Epithelial cell of prostate (primary cell): ENCODE data around the gene CCSER2.
A peak's percentile ranks its signal among the peaks of the same experiment; 100 is the strongest.
"Not testable (repeated sequence)": the region's sequence is repeated elsewhere in the genome, so short reads cannot be mapped to it uniquely, and the experiment has no call there.

Source experiments
- DNase-seq: peaks from one replicate; pipeline ENCODE4 v3.0.0-alpha.2; 2011; ENCODE audit warnings: low read depth, low spot score
- H3K27ac ChIP-seq: fragments of 450-650 bp; 2 replicates; pipeline ENCODE4 v1.5.1; 2017; ENCODE audit warnings: mild to moderate bottlenecking

The CCSER2 gene, protein sequence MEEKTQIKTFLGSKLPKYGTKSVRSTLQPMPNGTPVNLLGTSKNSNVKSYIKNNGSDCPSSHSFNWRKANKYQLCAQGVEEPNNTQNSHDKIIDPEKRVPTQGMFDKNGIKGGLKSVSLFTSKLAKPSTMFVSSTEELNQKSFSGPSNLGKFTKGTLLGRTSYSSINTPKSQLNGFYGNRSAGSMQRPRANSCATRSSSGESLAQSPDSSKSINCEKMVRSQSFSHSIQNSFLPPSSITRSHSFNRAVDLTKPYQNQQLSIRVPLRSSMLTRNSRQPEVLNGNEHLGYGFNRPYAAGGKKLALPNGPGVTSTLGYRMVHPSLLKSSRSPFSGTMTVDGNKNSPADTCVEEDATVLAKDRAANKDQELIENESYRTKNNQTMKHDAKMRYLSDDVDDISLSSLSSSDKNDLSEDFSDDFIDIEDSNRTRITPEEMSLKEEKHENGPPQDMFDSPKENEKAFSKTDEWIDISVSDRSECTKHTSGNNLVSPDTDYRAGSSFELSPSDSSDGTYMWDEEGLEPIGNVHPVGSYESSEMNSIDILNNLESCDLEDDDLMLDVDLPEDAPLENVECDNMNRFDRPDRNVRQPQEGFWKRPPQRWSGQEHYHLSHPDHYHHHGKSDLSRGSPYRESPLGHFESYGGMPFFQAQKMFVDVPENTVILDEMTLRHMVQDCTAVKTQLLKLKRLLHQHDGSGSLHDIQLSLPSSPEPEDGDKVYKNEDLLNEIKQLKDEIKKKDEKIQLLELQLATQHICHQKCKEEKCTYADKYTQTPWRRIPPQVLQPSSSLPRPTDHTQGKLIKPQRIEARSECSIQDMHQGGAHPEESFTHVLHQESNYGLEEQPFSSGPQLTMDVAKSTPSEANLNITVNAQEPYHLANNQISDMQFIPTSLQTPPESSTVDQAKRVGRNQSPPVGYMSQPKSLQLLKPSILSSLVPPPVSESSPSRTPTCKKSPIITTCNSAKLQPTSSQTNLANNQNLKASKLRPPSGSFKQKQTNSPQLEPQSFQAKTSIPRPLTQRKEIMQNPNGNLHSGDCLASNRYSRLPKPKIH

DNA sequence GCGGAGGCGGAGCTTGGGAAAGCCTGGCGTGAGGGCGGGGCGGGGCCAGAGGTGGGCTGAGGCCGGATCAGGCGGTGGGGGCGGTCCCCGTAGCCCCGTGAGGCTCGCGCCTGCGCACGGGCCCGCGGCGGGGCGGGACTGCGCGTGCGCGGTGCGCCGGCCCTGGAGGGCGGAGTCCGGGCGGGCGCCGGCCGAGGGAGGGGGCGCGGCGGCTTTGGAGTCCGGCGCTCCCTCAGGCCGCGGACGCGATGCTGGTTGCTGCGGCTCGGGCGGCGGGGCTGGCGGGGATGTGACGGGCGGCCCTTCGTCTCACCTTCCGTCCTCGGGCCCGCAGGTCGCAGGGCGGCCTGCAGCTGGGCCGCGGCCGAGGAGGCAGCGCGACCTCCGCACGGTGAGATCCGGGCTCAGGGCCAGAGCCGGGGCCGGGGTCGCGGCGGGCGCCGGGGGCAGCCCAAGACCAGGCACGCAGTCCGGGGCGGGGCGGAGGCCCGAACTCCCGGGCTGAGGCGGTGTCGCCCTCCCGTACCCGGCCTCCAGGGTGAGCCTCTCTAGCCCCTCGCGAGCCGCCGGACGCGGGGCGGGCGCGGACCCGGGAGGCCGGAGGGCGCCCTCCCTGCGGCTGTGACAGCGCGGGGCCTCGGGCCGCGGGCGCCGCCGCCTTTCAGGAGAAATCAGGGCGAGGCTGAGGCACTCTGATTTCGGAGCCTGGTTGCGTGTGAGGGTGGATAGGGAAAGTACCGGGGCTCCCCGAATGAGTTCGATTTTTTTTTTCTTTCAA, at the start of gene CCSER2:
TSS of gene CCSER2 (plus strand) at position 172 of the 778 bp plus-strand sequence. CDS start 42,464 bp downstream, outside the sequence.
- H3K27ac ChIP-seq: peak within 1 kb of the TSS; percentile 83
- DNase-seq: no peak

DNA sequence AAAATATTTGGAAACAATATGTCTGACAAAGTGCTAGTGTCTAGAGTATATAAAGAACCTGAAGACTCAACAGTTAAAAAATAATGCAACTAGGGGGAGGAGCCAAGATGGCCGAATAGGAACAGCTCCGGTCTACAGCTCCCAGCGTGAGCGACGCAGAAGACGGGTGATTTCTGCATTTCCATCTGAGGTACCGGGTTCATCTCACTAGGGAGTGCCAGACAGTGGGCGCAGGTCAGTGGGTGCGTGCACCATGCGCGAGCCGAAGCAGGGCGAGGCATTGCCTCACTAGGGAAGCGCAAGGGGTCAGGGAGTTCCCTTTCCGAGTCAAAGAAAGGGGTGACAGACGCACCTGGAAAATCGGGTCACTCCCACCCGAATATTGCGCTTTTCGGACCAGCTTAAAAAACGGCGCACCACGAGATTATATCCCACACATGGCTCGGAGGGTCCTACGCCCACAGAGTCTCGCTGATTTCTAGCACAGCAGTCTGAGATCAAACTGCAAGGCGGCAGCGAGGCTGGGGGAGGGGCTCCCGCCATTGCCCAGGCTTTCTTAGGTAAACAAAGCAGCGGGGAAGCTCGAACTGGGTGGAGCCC, 48.4 kb upstream of the CCSER2 start:
- not testable (repeated sequence) for H3K27ac ChIP-seq, DNase-seq

DNA sequence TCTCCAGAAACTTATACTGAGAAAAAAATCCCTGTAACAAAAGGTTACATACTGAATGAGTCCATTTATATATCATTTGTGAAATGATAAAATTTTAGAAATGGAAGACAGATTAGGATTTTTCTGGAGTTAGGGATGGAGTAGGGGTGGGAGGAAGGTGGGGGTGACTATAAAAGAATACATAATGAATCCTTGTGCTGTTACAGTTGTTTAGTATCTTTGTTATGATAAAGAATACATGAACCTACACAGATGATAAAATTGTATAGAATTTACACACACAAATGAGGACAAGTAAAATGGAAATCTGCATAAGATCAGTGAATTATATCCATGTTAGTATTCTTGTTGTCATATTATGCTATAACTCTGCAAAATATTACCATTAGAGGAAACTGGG, 41.7 kb upstream of the CCSER2 start:
- no peak for DNase-seq
- H3K27ac ChIP-seq: no peak overlapping the region

DNA sequence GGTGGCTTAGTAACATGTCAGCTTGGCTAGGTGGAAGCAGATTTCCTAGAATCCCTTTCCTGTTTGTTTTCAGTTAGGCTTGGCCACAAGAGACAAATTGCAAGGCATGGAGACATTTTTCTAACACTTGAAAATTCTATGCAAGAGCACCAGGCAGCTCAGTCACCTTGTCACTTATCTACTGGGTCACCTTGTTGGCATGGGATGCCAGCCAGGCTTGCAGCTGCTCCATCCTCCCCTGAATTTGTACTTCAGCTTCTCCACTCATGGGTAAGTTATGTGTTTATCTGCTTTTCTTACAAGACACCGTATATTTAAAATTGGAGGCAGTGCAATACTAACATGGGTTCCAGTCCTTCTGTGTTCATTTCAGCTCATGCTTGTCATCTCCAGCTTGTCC, 40.2 kb upstream of the CCSER2 start:
- no peak for DNase-seq
- H3K27ac ChIP-seq: no peak overlapping the region

DNA sequence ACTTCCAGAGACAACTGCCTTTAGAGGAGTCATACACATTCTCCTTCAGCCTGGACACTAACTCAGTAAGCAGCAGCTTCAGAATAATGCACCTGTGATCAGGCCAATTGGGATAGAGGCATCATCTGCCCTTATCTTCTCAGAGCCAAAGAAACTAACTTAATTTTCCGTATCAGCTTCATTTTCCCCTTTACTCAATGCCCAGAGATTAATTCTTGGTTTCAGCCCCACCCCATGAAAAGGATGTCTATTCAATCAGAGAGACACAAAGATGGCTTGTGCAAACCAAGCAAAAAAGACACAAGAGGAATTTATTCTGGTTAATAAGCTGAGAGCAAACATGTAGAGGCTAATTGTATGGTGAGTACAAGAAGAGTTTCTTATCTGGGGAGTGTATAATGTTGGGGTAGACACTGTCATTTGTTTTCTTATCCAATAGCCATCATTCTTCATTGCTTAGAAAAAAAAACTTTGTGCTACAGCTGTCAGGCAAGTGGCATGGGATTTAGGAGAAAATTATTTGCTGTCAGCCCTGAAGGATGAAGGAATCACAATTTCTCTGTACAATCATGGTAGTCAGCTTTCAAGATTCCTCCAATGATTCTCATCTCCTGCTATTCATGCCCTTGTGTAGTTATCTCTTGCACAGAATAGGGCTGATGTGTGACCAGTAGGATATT, 38.7 kb upstream of the CCSER2 start:
- no peak for DNase-seq
- H3K27ac ChIP-seq: no peak overlapping the region

DNA sequence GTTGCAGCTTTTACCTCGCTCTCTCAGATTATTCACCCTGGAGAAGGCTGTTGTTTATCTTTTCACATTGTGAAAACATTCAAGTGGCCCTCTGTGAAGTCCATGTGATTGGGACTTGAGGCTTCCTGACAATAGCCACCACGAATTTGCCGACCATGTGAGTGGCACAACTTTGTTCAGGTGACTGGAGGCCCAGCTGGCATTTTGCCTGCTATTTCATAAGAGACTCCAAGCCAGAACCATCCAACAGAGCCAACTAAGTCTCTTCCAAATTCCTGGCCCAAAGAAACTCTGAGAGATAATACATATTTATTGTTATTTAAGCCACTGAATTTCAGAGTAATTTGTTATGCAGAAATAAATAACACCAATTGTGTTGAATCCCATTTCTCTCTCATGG, 38.2 kb upstream of the CCSER2 start:
- no peak overlapping the region for H3K27ac ChIP-seq
- DNase-seq: no peak

DNA sequence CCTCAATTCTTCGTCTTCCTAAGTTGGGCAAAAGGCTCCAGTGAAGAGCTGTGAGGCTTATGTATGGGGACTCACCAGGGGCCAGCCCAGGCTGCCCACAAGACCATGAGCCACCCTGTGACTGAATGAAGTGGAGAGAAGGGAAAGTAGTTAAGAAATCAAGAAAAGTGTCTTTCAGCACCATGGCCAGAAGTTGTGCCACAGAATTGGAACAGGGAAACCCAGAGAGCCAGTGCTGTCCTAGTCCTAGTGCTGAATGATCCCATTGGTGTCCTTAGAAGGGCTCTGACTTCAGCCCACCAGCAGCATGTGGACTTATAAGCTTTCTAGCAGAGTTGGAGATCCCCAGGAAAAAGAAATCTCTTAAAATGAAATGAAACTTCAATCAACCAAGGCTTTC, 37.0 kb upstream of the CCSER2 start:
- DNase-seq: no peak
- no peak overlapping the region for H3K27ac ChIP-seq

DNA sequence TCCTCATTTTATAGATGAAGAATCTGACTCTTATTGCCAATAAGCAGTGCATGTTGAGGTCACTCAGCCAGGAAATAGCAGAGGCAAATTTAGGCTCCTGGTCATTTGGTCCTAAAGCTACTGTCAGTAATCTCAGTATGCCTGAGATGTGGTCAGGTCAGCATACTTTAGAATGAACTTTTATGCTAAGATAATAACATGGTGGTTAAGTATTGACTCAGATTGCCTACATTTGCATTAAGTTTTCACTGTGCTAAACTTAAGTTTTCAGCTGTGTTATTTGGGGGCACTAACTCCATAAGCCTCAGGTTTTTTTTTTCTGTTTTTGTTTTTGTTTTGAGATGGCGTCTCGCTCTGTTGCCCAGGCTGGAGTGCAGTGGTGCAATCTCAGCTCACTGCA, 35.9 kb upstream of the CCSER2 start:
- no peak overlapping the region for H3K27ac ChIP-seq
- no peak for DNase-seq

DNA sequence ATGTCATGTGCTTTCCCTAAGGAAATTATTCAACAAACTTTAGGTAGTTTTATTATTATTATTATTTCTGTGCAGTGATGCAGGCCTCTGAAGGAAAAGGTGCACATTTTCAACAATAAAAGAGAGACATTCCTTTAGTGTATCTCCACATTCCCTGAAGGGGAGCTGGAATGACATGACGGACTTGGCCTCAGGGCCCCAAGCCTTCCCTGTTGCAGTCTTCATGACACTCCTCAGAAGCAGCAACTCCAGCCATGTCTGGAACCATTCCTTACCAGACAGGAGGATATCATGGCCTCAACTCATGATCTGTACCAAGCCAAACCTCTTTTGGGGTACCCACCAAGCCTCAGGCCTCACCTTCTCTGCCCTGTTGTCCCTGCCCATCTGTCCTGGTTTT, 35.2 kb upstream of the CCSER2 start:
- DNase-seq: no peak

DNA sequence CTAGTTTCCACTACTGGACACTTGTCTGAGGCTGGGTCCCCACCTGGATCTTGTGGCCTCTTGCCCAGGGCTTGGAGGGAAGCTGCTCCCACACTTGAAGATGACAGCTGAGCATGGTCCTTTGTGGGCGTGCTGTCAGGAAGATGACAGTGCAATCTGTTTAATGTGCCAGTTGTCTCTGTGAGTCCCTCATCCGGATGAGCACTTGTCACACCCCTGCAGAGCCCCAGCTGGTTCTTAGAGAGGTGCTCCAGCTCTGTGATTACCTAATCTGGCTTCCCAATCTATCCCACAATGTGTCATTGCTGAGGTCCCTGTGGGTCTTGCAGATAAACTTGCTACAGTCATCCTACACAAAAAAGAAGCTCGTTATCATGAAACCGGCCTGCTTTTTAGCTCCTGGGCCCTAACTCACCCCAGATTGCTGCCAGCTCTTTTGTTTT, 34.8 kb upstream of the CCSER2 start:
- DNase-seq: no peak
- no peak overlapping the region for H3K27ac ChIP-seq

More for the DNA sequence above, 35.2 kb upstream of the CCSER2 start:
- H3K27ac ChIP-seq: no peak overlapping the region

DNA sequence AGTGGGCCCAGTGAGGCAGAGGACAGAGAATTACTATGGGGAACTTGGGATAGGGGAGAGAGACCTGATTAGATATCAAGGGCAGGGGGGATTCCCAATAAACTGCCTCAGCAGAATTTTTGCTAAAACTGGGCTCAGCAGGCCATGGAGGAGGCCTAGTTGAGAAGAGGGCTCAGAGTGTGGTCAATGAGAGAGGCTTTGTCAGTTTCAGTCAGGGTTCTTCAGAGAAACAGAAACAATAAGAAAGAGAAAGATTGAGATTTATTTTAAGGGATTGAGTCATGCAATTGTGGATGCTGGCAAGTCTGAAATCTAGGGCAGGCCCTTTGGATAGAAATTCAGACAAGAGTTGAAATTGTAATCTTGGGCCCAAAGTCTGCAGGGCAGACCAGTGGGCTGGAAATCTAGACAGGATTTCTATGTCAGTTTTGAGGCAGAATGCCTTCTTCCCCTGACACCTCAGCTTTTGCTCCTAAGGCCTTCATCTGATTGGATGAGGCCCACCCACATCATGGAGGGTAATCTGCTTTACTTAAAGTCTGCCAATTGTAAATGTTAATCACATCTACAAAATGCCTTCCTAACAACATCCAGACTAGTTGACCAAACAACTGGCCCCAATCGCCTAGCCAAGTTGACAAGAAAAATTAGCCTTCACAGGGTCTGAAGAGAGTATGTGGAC, 33.5 kb upstream of the CCSER2 start:
- no peak for DNase-seq
- no peak overlapping the region for H3K27ac ChIP-seq

DNA sequence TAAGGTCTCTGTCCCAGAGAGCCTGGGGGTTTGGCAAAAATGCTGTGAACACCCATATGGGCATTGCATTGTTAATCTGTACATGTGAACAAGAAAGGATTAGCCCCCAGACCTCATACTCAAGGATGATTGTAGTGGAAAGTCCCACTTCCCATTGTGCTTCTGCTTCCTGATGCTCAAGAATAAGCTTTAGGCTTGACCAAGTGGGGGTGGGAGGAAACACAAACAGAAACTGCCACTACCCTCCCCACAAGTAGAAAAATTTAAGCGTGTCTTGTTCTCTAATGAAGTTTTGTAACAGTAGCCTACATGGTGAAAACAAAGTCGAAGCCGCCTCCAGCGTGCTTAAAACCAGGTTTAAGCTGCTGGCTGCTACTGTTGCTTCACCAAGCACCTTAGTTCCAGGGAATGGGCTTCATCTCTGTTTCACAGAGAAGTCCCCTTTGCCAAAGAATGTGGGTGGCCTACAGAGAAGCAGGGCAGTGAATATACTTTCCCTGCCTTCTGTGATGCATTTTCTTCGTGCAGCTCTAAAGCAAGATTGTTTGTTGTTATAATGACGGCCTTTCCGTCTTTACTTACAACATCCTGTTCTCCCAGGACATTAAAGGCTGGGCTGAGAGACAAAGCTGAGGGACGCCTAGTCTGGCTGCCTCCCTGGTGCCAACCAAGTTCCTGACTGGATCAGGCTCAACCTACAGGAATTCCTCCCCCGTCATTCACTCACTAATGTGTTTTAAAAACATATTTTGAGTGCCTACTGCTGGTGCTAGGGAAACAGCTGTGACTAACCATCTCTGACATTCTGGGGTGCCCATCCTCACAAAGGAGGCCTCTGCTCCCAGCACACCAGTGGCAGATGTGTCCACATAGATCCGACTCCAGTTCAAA, 32.1 kb upstream of the CCSER2 start:
- DNase-seq: no peak
- no peak overlapping the region for H3K27ac ChIP-seq

DNA sequence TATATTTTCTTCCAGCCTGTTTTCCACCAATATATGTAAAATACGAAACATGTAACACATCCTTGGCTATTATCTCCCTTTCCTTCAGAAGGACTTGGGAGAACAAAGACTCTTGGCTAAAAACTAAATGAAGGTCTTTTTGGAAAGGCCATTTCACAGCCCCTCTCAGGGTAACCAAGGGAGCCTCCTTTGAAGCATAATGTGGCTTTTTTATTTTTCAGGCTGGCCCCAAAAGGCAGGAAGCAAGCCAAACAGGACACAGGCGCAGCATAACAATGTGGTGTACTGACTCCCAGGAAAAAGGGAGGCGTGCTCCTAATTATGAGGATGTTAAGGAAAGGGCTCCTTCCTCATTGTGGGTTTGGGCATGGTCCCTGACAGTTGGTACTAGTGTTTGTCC, 30.3 kb upstream of the CCSER2 start:
- no peak overlapping the region for H3K27ac ChIP-seq
- DNase-seq: no peak

DNA sequence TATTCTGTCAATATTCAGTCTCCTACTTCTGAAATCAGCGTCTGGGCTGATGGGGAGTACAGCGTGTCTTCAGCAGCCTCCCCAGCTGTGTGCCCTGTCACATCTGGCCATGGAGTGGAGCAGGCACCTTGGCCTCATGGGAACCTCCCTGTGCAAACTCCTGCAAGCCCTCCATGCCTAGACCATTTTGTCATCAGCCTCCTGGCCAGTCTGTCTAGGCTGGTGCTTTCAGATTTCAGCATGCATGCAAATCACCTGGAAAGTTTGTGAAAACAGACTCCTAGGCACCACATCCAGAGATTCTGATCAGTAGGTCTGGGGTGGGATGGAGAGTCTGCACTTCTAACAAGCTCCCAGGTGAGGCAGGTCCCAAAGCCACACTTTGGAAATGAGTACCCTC, 26.2 kb upstream of the CCSER2 start:
- no peak for DNase-seq
- no peak overlapping the region for H3K27ac ChIP-seq

DNA sequence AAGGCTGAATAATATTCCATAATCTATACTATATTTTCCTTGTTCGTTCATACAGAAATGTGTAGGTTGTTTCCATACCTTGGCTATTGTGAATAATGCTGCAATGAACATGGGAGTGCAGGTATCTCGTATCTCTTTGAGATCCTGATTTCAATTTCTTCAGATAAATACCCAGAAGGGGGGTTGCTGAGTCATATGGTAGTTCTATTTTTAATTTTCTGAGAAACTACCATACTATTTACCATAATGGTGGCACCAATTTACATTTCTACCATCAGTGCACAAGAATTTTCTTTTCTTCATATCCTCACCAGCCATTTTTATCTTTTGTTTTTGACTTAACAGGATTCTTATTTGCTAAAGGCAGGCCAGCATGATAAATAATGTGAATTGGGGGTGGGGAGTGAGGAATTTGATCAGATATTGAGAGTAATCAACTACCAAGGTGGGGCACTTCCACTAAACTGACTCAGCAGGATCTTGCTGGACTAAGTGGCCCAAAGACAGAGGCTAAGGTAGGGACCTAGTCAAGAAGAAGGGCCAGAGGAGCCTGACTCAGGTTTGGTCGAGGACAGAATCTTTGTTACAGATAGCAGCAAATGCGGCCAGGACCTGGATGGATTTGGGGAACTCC, 21.5 kb upstream of the CCSER2 start:
- DNase-seq: no peak

DNA sequence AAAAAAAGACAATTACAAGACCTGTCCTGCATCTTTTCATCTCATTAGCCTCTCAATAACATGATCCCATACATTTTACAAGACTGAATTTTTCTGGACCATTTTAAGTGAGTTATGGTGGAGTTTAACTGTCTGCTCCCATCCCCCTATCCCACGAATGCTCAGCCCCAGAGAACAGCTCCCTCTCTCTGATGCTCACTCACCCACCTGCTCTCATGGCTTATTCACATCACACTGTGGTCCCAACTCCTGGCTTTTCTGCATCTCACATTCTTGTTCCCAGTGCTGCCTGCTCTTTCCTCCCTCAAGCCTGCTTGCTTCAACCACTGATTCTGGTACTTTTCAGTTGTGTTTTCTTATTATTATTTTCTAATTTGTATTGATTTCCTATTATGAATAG, 20.4 kb upstream of the CCSER2 start:
- DNase-seq: no peak
- H3K27ac ChIP-seq: no peak overlapping the region

More for the DNA sequence above, 21.5 kb upstream of the CCSER2 start:
- no peak overlapping the region for H3K27ac ChIP-seq
